ENCODE measurements around the gene MYOG.

MYOG gene

GRCh38 chr1:203069030-203069747, 16.6 kb downstream of the MYOG start:
- no peak for DNase-seq

GRCh38 chr1:203066965-203067364, 18.8 kb downstream of the MYOG start:
- no peak for DNase-seq

- no peak for DNase-seq
These were observed 19.8 kb downstream of the MYOG start for GRCh38 chr1:203065986-203066385.

GRCh38 chr1:203065191-203065590, 20.6 kb downstream of the MYOG start:
- no peak for DNase-seq

- DNase-seq = no peak
These were observed 22.5 kb downstream of the MYOG start for GRCh38 chr1:203063287-203063686.

GRCh38 chr1:203060115-203060514, 25.7 kb downstream of the MYOG start:
- DNase-seq = no peak

GRCh38 chr1:203059485-203059884, 26.3 kb downstream of the MYOG start:
- no peak for DNase-seq

- no peak for DNase-seq
These were observed 27.2 kb downstream of the MYOG start for GRCh38 chr1:203058676-203058935.

- no peak for DNase-seq
These were observed 27.7 kb downstream of the MYOG start for GRCh38 chr1:203057911-203058675.

GRCh38 chr1:203056516-203056915, 29.3 kb downstream of the MYOG start:
- no peak for DNase-seq

- no peak for DNase-seq
These were observed 29.8 kb downstream of the MYOG start for GRCh38 chr1:203056012-203056411.

- DNase-seq = no peak
These were observed 30.5 kb downstream of the MYOG start for GRCh38 chr1:203055161-203055799.

- DNase-seq = no peak
These were observed 31.2 kb downstream of the MYOG start for GRCh38 chr1:203054642-203055041.

- DNase-seq = no peak
These were observed 31.6 kb downstream of the MYOG start for GRCh38 chr1:203054184-203054583.

- peak; percentile 5 for DNase-seq
These were observed 33.2 kb downstream of the MYOG start for GRCh38 chr1:203052601-203053000.

- peak; percentile 57 for DNase-seq
These were observed 33.9 kb downstream of the MYOG start for GRCh38 chr1:203051841-203052324.

- no peak for DNase-seq
These were observed 35.0 kb downstream of the MYOG start for GRCh38 chr1:203050826-203051225.

- DNase-seq = no peak
These were observed 36.1 kb downstream of the MYOG start for GRCh38 chr1:203049576-203050180.

GRCh38 chr1:203049077-203049476, 36.7 kb downstream of the MYOG start:
- no peak for DNase-seq

- no peak for DNase-seq
These were observed 37.2 kb downstream of the MYOG start for GRCh38 chr1:203048555-203049051.

- no peak for DNase-seq
These were observed 37.7 kb downstream of the MYOG start for GRCh38 chr1:203048086-203048485.

GRCh38 chr1:203046984-203047630, 38.7 kb downstream of the MYOG start:
- no peak for DNase-seq
